Liver (tissue), 9 donors: ENCODE data around the gene MYO7B. TPM values are rescaled to one million over a fixed set of nuclear protein-coding genes. Genes with fewer than 3 reads are reported as not detected.

Experiments used
- DNase-seq: peaks from one replicate; pipeline ENCODE4 v3.0.0-alpha.2; 2017; ENCODE audit warnings: low spot score
- H3K27ac ChIP-seq, 2 donors: one replicate each; pipeline ENCODE4 v1.7.0; 2013; ENCODE audit warnings: inconsistent platforms in 2 of 2, low read length in 2 of 2, control low read depth in 1 of 2, low read depth in 1 of 2, mild to moderate bottlenecking in 1 of 2
- H3K27me3 ChIP-seq, 4 donors: one replicate each; pipeline versions ENCODE4 v1.6.1 to v1.7.0; 2013; ENCODE audit warnings: low read length in 3 of 4, inconsistent platforms in 1 of 4, mild to moderate bottlenecking in 1 of 4, moderate library complexity in 1 of 4; ENCODE audit not compliant: control insufficient read depth in 4 of 4, insufficient read depth in 4 of 4
- H3K36me3 ChIP-seq, 4 donors: one replicate each; pipeline versions ENCODE4 v1.6.1 to v1.7.0; 2013; ENCODE audit warnings: low read length in 3 of 4, mild to moderate bottlenecking in 3 of 4, low read depth in 1 of 4, moderate library complexity in 1 of 4; ENCODE audit not compliant: control insufficient read depth in 4 of 4, insufficient read depth in 3 of 4
- H3K4me1 ChIP-seq, 4 donors: one replicate each; pipeline versions ENCODE4 v1.6.1 to v1.7.0; 2013; ENCODE audit warnings: low read length in 3 of 4, mild to moderate bottlenecking in 3 of 4, moderate library complexity in 1 of 4; ENCODE audit not compliant: control insufficient read depth in 4 of 4, insufficient read depth in 4 of 4
- H3K4me3 ChIP-seq, 3 donors: one replicate each; pipeline versions ENCODE4 v1.6.1 to v1.7.0; 2013; ENCODE audit warnings: low read length in 3 of 3, control low read depth in 1 of 3, low read depth in 1 of 3, mild to moderate bottlenecking in 1 of 3
- H3K9ac ChIP-seq, 2 donors: one replicate each; pipeline ENCODE4 v1.7.0; 2013; ENCODE audit warnings: low read length in 2 of 2, mild to moderate bottlenecking in 2 of 2, moderate library complexity in 2 of 2, control low read depth in 1 of 2, low read depth in 1 of 2
- H3K9me3 ChIP-seq, 4 donors: one replicate each; pipeline versions ENCODE4 v1.6.1 to v1.7.0; 2013; ENCODE audit warnings: low read length in 3 of 4; ENCODE audit not compliant: control insufficient read depth in 4 of 4
- ATF3 ChIP-seq: IDR thresholded peaks from 2 replicates; pipeline ENCODE4 v1.6.1; 2016; ENCODE audit warnings: antibody characterized with exemption
- EGR1 ChIP-seq, 2 donors: IDR thresholded peaks; 2 replicates each; pipeline ENCODE4 v1.6.1; 2016 to 2018; ENCODE audit warnings: antibody characterized with exemption in 2 of 2, low read depth in 2 of 2
- FOXA2 ChIP-seq: IDR thresholded peaks from 2 replicates; pipeline ENCODE4 v1.6.1; 2016; ENCODE audit warnings: antibody characterized with exemption
- HNF4A ChIP-seq, 2 donors: conservative IDR thresholded peaks; 2 replicates each; pipeline ENCODE4 v1.6.1; 2016; ENCODE audit warnings: antibody characterized with exemption in 2 of 2, mild to moderate bottlenecking in 2 of 2
- HNF4G ChIP-seq: IDR thresholded peaks from 2 replicates; pipeline ENCODE4 v1.6.1; 2016; ENCODE audit warnings: antibody characterized with exemption
- JUND ChIP-seq, 2 donors: IDR thresholded peaks; 2 replicates each; pipeline ENCODE4 v1.6.1; 2016; ENCODE audit warnings: antibody characterized with exemption in 2 of 2
- NR2F2 ChIP-seq: IDR thresholded peaks from 2 replicates; pipeline ENCODE4 v1.6.1; 2016; ENCODE audit warnings: antibody characterized with exemption
- RAD21 ChIP-seq, 2 donors: IDR thresholded peaks; 2 replicates each; pipeline ENCODE4 v1.6.1; 2016; ENCODE audit warnings: antibody characterized with exemption in 2 of 2, mild to moderate bottlenecking in 2 of 2
- REST ChIP-seq: IDR thresholded peaks from 2 replicates; pipeline ENCODE4 v1.6.1; 2016; ENCODE audit warnings: antibody characterized with exemption, mild to moderate bottlenecking
- RXRA ChIP-seq, 2 donors: IDR thresholded peaks; 2 replicates each; pipeline ENCODE4 v1.6.1; 2017 to 2018; ENCODE audit warnings: antibody characterized with exemption in 2 of 2, mild to moderate bottlenecking in 1 of 2
- TAF1 ChIP-seq: conservative IDR thresholded peaks from 2 replicates; pipeline ENCODE4 v1.6.1; 2016; ENCODE audit warnings: antibody characterized with exemption, mild to moderate bottlenecking
- ZBTB33 ChIP-seq: IDR thresholded peaks from 2 replicates; pipeline ENCODE4 v1.6.1; 2016; ENCODE audit warnings: antibody characterized with exemption
- WGBS: extraction: QIAGEN DNeasy Blood & Tissue Kit; methylation state at CpG from one replicate; pipeline ENCODE4 v1.1.7; 2013; 5-methylcytosine and 5-hydroxymethylcytosine counted together
- polyA plus RNA-seq, 2 donors: library from polyadenylated mRNA; stranded (reverse) in 1 of 2; unstranded in 1 of 2; fragments of 200-250 nt in 1 of 2; fragments of >200 nt in 1 of 2; fragmentation: Nextera tagmentation in 1 of 2; extraction: Ambion mirVana in 1 of 2; gene quantifications; one replicate each; pipeline versions ENCODE4 v1.2.1 to v1.2.3, GENCODE V29; 2013 to 2015
- total RNA-seq, 2 donors: library from RNA; depleted of rRNA; stranded (reverse); fragments of >200 nt; gene quantifications; one replicate each; pipeline ENCODE4 v1.2.3, GENCODE V29; 2014
- donor health status: healthy.
- donor health status: healthy.
- donor health status: healthy.
- donor health status: healthy.
- donor health status: healthy.

Gene MYO7B
- total and polyA plus RNA-seq, 4 donors = 0.15 to 1.1 (median 0.64) TPM

GRCh38 chr2:127681288-127681804 lies 145.9 kb downstream of the MYO7B start:
- Histone ChIP-seq H3K27ac (no peak overlapping the region), H3K9ac (no peak overlapping the region), H3K36me3 (no peaks in the 10 kb centered on the region), H3K27me3 (no peaks in the 10 kb centered on the region), H3K9me3 (no peaks in the 10 kb centered on the region), H3K4me3 (no peak overlapping the region), H3K4me1 (peaks cover 0 to 3% (median 0%) of the 10 kb centered on the region in 4 donors)
- WGBS = 73% methylated on average over 25 of the region's 25 CpGs
- DNase-seq = no peak
- TF ChIP-seq NR2F2 (peak; percentile 72), ZBTB33 (no peak), HNF4A (conservative IDR thresholded peaks at IDR 0.05) (no peak)

GRCh38 chr2:127681976-127682857 lies 146.7 kb downstream of the MYO7B start:
- DNase-seq = no peak
- Histone ChIP-seq H3K4me1 (peaks cover 0 to 3% (median 0%) of the 10 kb centered on the region in 4 donors), H3K27me3 (no peaks in the 10 kb centered on the region), H3K9ac (no peak overlapping the region), H3K27ac (no peak overlapping the region), H3K4me3 (no peak overlapping the region), H3K36me3 (no peaks in the 10 kb centered on the region), H3K9me3 (no peaks in the 10 kb centered on the region)
- 92% methylated on average over 6 of the region's 6 CpGs for WGBS
- TF ChIP-seq REST (no peak), HNF4G (no peak), RXRA (IDR thresholded peaks at IDR 0.05) (no peak), RAD21 (IDR thresholded peaks at IDR 0.05) (no peak), TAF1 (no peak)

- H3K36me3 ChIP-seq = no peaks in the 10 kb centered on the region
- H3K9me3 ChIP-seq = no peaks in the 10 kb centered on the region
- no peak overlapping the region for H3K9ac ChIP-seq
- H3K4me1 ChIP-seq = peaks cover 0 to 3% (median 0%) of the 10 kb centered on the region in 4 donors
- no peak overlapping the region for H3K4me3 ChIP-seq
- H3K27me3 ChIP-seq = no peaks in the 10 kb centered on the region
- no peak overlapping the region for H3K27ac ChIP-seq
- DNase-seq = no peak
- no peak for TF ChIP-seq JUND (IDR thresholded peaks at IDR 0.05)
- TF ChIP-seq EGR1 (IDR thresholded peaks at IDR 0.05; ENCODE audit: low read depth in 2 of 2) = no peak
- TF ChIP-seq ATF3 = no peak
- TF ChIP-seq REST = no peak
- TF ChIP-seq RXRA (IDR thresholded peaks at IDR 0.05) = no peak
- TF ChIP-seq FOXA2 = no peak
- no peak for TF ChIP-seq ZBTB33
Observed at GRCh38 chr2:127683056-127683455, 147.6 kb downstream of the MYO7B start.
